CD8-positive, alpha-beta memory T cell (primary cell): ENCODE data around the gene CD247. TPM values are rescaled to one million over a fixed set of nuclear protein-coding genes. Genes with fewer than 3 reads are reported as not detected.

ENCODE experiments used
- CTCF ChIA-PET: fragments of 350-600 bp; sonication (Branson Sonifier 250); formaldehyde crosslinking; loops from one replicate; lab custom pipeline; 2021; ENCODE audit warnings: antibody characterized with exemption; lab: Charles Lee
- POLR2A ChIA-PET: fragments of 350-600 bp; sonication (Branson Sonifier 250); formaldehyde crosslinking; loops from one replicate; lab custom pipeline; 2021; ENCODE audit warnings: antibody characterized with exemption; lab: Charles Lee
- DNase-seq, 5 donors: peaks; one replicate each; pipeline versions ENCODE4 v3.0.0 to v3.0.0-alpha.2; 2020 to 2022; ENCODE audit warnings: mixed read lengths in 1 of 5
- H3K27ac ChIP-seq: one replicate; pipeline ENCODE4 v1.7.0; 2013; ENCODE audit warnings: low read depth, mild to moderate bottlenecking, low read length, moderate library complexity
- H3K27me3 ChIP-seq: 2 replicates; pipeline ENCODE4 v1.7.0; 2013; ENCODE audit warnings: low read length, mild to moderate bottlenecking; ENCODE audit not compliant: insufficient read depth, poor library complexity, severe bottlenecking
- H3K36me3 ChIP-seq: 2 replicates; pipeline ENCODE4 v1.7.0; 2013; ENCODE audit warnings: mild to moderate bottlenecking, low read length, moderate library complexity; ENCODE audit not compliant: insufficient read depth
- H3K4me1 ChIP-seq: 2 replicates; pipeline ENCODE4 v1.7.0; 2013; ENCODE audit warnings: mild to moderate bottlenecking, low read length, moderate library complexity; ENCODE audit not compliant: insufficient read depth
- H3K4me3 ChIP-seq: 2 replicates; pipeline ENCODE4 v1.7.0; 2013; ENCODE audit warnings: mild to moderate bottlenecking, low read length
- H3K9me3 ChIP-seq: 2 replicates; pipeline ENCODE4 v1.7.0; 2013; ENCODE audit warnings: mild to moderate bottlenecking, low read length
- H3K27ac Mint-ChIP-seq, 8 donors: one replicate each; pipeline ENCODE4 v1.8.0; 2020 to 2021; ENCODE audit warnings: mixed read lengths in 8 of 8, mild to moderate bottlenecking in 6 of 8, inconsistent platforms in 3 of 8, moderate library complexity in 3 of 8
- H3K27me3 Mint-ChIP-seq, 2 donors: one replicate each; pipeline ENCODE4 v1.8.0; 2020 to 2021; ENCODE audit warnings: mixed read lengths in 2 of 2, mild to moderate bottlenecking in 1 of 2, moderate library complexity in 1 of 2
- H3K36me3 Mint-ChIP-seq, 3 donors: one replicate each; pipeline ENCODE4 v1.8.0; 2020 to 2021; ENCODE audit warnings: mixed read lengths in 3 of 3, inconsistent platforms in 1 of 3, mild to moderate bottlenecking in 1 of 3
- H3K4me1 Mint-ChIP-seq, 3 donors: one replicate each; pipeline ENCODE4 v1.8.0; 2020 to 2021; ENCODE audit warnings: mixed read lengths in 3 of 3, inconsistent platforms in 1 of 3, mild to moderate bottlenecking in 1 of 3
- H3K4me3 Mint-ChIP-seq, 7 donors: one replicate each; pipeline ENCODE4 v1.8.0; 2020 to 2021; ENCODE audit warnings: mixed read lengths in 7 of 7, mild to moderate bottlenecking in 6 of 7, moderate library complexity in 4 of 7, inconsistent platforms in 2 of 7
- H3K9me3 Mint-ChIP-seq, 5 donors: one replicate each; pipeline ENCODE4 v1.8.0; 2020 to 2022; ENCODE audit warnings: mixed read lengths in 5 of 5, mild to moderate bottlenecking in 3 of 5, moderate library complexity in 2 of 5, inconsistent platforms in 1 of 5
- polyA plus RNA-seq: library from polyadenylated mRNA; unstranded; fragments of 300-500 nt; fragmentation: Illumina TruSeq; gene quantifications from one replicate; pipeline ENCODE4 v1.2.3, GENCODE V29; 2021
- total RNA-seq, 2 experiments: library from RNA; stranded (reverse); gene quantifications; one replicate each; pipeline ENCODE4 v1.2.3, GENCODE V29; 2021

CD247 gene
- total and polyA plus RNA-seq, 3 experiments from 2014 or later, result 130 to 395 (median 133) TPM

GRCh38 chr1:167418391-167418790, 99.9 kb downstream of the CD247 start:
- no peaks in the 10 kb centered on the region for H3K4me1 ChIP-seq
- H3K9me3 ChIP-seq, result no peaks in the 10 kb centered on the region
- Mint-ChIP-seq H3K36me3 (peaks cover 0 to 33% (median 16%) of the 10 kb centered on the region in 3 donors), H3K27ac (peak overlapping the region in 1 of 8 donors; percentile 72), H3K27me3 (no peaks in the 10 kb centered on the region), H3K4me1 (peaks cover 0 to 11% (median 0%) of the 10 kb centered on the region in 3 donors), H3K9me3 (no peaks in the 10 kb centered on the region), H3K4me3 (no peak overlapping the region)
- CTCF ChIA-PET, result interaction anchor here (0.6 to 1.9 kb wide), 3 partner anchors 17 to 121 kb away, joined by 3 to 8 read pairs (median 3); no protein-coding TSS in a partner anchor
- POLR2A ChIA-PET, result no interaction called here
- H3K36me3 ChIP-seq, result no peaks in the 10 kb centered on the region
- DNase-seq, result no peak
- no peaks in the 10 kb centered on the region for H3K27me3 ChIP-seq
- H3K27ac ChIP-seq, result no peak overlapping the region
- no peak overlapping the region for H3K4me3 ChIP-seq

- Mint-ChIP-seq H3K9me3 (no peaks in the 10 kb centered on the region), H3K4me1 (peaks cover 0 to 23% (median 8%) of the 10 kb centered on the region in 3 donors), H3K36me3 (peaks cover 0 to 50% (median 24%) of the 10 kb centered on the region in 3 donors), H3K27me3 (no peaks in the 10 kb centered on the region), H3K4me3 (no peak overlapping the region), H3K27ac (peak overlapping the region in 2 of 8 donors; percentile 64 to 67)
- Histone ChIP-seq H3K27ac (no peak overlapping the region), H3K9me3 (no peaks in the 10 kb centered on the region), H3K27me3 (no peaks in the 10 kb centered on the region), H3K4me3 (no peak overlapping the region), H3K4me1 (no peaks in the 10 kb centered on the region), H3K36me3 (peaks cover 5% of the 10 kb centered on the region)
- ChIA-PET CTCF (interaction anchor here (1.2 to 1.9 kb wide), 2 partner anchors 15 to 117 kb away, joined by 3 to 8 read pairs; no protein-coding TSS in a partner anchor), POLR2A (no interaction called here)
- DNase-seq, result no peak
These were observed 101.8 kb downstream of the CD247 start for GRCh38 chr1:167416506-167416905.

GRCh38 chr1:167413328-167413727, 105.0 kb downstream of the CD247 start:
- Mint-ChIP-seq H3K36me3 (peaks cover 0 to 51% (median 23%) of the 10 kb centered on the region in 3 donors), H3K4me3 (no peak overlapping the region), H3K4me1 (peaks cover 0 to 24% (median 10%) of the 10 kb centered on the region in 3 donors), H3K9me3 (no peaks in the 10 kb centered on the region), H3K27ac (peak overlapping the region in 1 of 8 donors; percentile 48), H3K27me3 (no peaks in the 10 kb centered on the region)
- DNase-seq, result no peak
- H3K27me3 ChIP-seq, result no peaks in the 10 kb centered on the region
- ChIA-PET POLR2A (interaction anchor here (0.5 kb wide), 1 partner anchor 1114 kb away, joined by 3 read pairs; no protein-coding TSS in a partner anchor), CTCF (interaction anchor here (1.5 kb wide), 2 partner anchors 30 to 127 kb away, joined by 3 to 4 read pairs; no protein-coding TSS in a partner anchor)
- no peaks in the 10 kb centered on the region for H3K4me1 ChIP-seq
- H3K36me3 ChIP-seq, result peaks cover 5% of the 10 kb centered on the region
- H3K9me3 ChIP-seq, result no peaks in the 10 kb centered on the region
- H3K27ac ChIP-seq, result no peak overlapping the region
- H3K4me3 ChIP-seq, result no peak overlapping the region

- peaks cover 5% of the 10 kb centered on the region for H3K36me3 ChIP-seq
- no peaks in the 10 kb centered on the region for H3K4me1 ChIP-seq
- Mint-ChIP-seq H3K4me3 (peak overlapping the region in 1 of 7 donors; percentile 12), H3K4me1 (peaks cover 0 to 24% (median 10%) of the 10 kb centered on the region in 3 donors), H3K27ac (peak overlapping the region in 1 of 8 donors; percentile 92), H3K36me3 (peaks cover 0 to 49% (median 23%) of the 10 kb centered on the region in 3 donors), H3K9me3 (no peaks in the 10 kb centered on the region), H3K27me3 (no peaks in the 10 kb centered on the region)
- H3K27me3 ChIP-seq, result no peaks in the 10 kb centered on the region
- POLR2A ChIA-PET, result no interaction called here
- no peaks in the 10 kb centered on the region for H3K9me3 ChIP-seq
- CTCF ChIA-PET, result interaction anchor here (1.5 kb wide), 2 partner anchors 30 to 127 kb away, joined by 3 to 4 read pairs; no protein-coding TSS in a partner anchor
- no peak overlapping the region for H3K27ac ChIP-seq
- H3K4me3 ChIP-seq, result no peak overlapping the region
- DNase-seq, result no peak
These were observed 105.4 kb downstream of the CD247 start for GRCh38 chr1:167412920-167413319.

- Histone ChIP-seq H3K36me3 (peaks cover 5% of the 10 kb centered on the region), H3K27ac (no peak overlapping the region), H3K27me3 (no peaks in the 10 kb centered on the region), H3K4me3 (no peak overlapping the region), H3K4me1 (no peaks in the 10 kb centered on the region), H3K9me3 (no peaks in the 10 kb centered on the region)
- ChIA-PET POLR2A (no interaction called here), CTCF (interaction anchor here (0.9 to 2.0 kb wide), 4 partner anchors 11 to 353 kb away, joined by 3 to 8 read pairs (median 4); no protein-coding TSS in a partner anchor)
- DNase-seq, result no peak
- peaks cover 0 to 18% (median 10%) of the 10 kb centered on the region in 3 donors for H3K4me1 Mint-ChIP-seq
- H3K36me3 Mint-ChIP-seq, result peaks cover 0 to 45% (median 23%) of the 10 kb centered on the region in 3 donors
- H3K4me3 Mint-ChIP-seq, result no peak overlapping the region
- H3K9me3 Mint-ChIP-seq, result no peaks in the 10 kb centered on the region
- H3K27ac Mint-ChIP-seq, result peak overlapping the region in 1 of 8 donors; percentile 11
- no peaks in the 10 kb centered on the region for H3K27me3 Mint-ChIP-seq
These were observed 106.3 kb downstream of the CD247 start for GRCh38 chr1:167412072-167412471.

GRCh38 chr1:167409183-167409582, 109.1 kb downstream of the CD247 start:
- Histone ChIP-seq H3K27me3 (no peaks in the 10 kb centered on the region), H3K9me3 (no peaks in the 10 kb centered on the region), H3K36me3 (peaks cover 5% of the 10 kb centered on the region), H3K4me1 (no peaks in the 10 kb centered on the region), H3K4me3 (no peak overlapping the region), H3K27ac (no peak overlapping the region)
- H3K4me1 Mint-ChIP-seq, result peaks cover 0 to 13% (median 10%) of the 10 kb centered on the region in 3 donors
- no peak overlapping the region for H3K4me3 Mint-ChIP-seq
- POLR2A ChIA-PET, result no interaction called here
- CTCF ChIA-PET, result interaction anchor here (1.4 kb wide), 1 partner anchor 10 kb away, joined by 3 read pairs; no protein-coding TSS in a partner anchor
- no peak overlapping the region for H3K27ac Mint-ChIP-seq
- peaks cover 0 to 40% (median 21%) of the 10 kb centered on the region in 3 donors for H3K36me3 Mint-ChIP-seq
- H3K9me3 Mint-ChIP-seq, result no peaks in the 10 kb centered on the region
- no peaks in the 10 kb centered on the region for H3K27me3 Mint-ChIP-seq
- DNase-seq, result no peak

GRCh38 chr1:167408355-167408754, 110.0 kb downstream of the CD247 start:
- Histone ChIP-seq H3K36me3 (peaks cover 5% of the 10 kb centered on the region), H3K27ac (no peak overlapping the region), H3K4me1 (no peaks in the 10 kb centered on the region), H3K4me3 (no peak overlapping the region), H3K27me3 (no peaks in the 10 kb centered on the region), H3K9me3 (no peaks in the 10 kb centered on the region)
- Mint-ChIP-seq H3K4me3 (no peak overlapping the region), H3K27ac (no peak overlapping the region), H3K9me3 (no peaks in the 10 kb centered on the region), H3K36me3 (peaks cover 0 to 42% (median 19%) of the 10 kb centered on the region in 3 donors), H3K4me1 (peaks cover 0 to 13% (median 10%) of the 10 kb centered on the region in 3 donors), H3K27me3 (no peaks in the 10 kb centered on the region)
- no peak for DNase-seq
- ChIA-PET CTCF (no interaction called here), POLR2A (no interaction called here)

- no peaks in the 10 kb centered on the region for H3K9me3 Mint-ChIP-seq
- Histone ChIP-seq H3K9me3 (no peaks in the 10 kb centered on the region), H3K4me1 (no peaks in the 10 kb centered on the region), H3K4me3 (no peak overlapping the region), H3K27me3 (no peaks in the 10 kb centered on the region), H3K27ac (no peak overlapping the region), H3K36me3 (no peaks in the 10 kb centered on the region)
- POLR2A ChIA-PET, result no interaction called here
- peaks cover 0 to 42% (median 14%) of the 10 kb centered on the region in 3 donors for H3K36me3 Mint-ChIP-seq
- CTCF ChIA-PET, result interaction anchor here (1.0 to 1.1 kb wide), 3 partner anchors 12 to 139 kb away, joined by 3 to 8 read pairs (median 3); no protein-coding TSS in a partner anchor
- H3K27me3 Mint-ChIP-seq, result no peaks in the 10 kb centered on the region
- no peak overlapping the region for H3K27ac Mint-ChIP-seq
- no peak overlapping the region for H3K4me3 Mint-ChIP-seq
- DNase-seq, result no peak
- H3K4me1 Mint-ChIP-seq, result peaks cover 0 to 4% (median 3%) of the 10 kb centered on the region in 3 donors
These were observed 113.4 kb downstream of the CD247 start for GRCh38 chr1:167404908-167405307.
